Measurements from ENCODE around the gene AMFR.

Gene AMFR

DNA sequence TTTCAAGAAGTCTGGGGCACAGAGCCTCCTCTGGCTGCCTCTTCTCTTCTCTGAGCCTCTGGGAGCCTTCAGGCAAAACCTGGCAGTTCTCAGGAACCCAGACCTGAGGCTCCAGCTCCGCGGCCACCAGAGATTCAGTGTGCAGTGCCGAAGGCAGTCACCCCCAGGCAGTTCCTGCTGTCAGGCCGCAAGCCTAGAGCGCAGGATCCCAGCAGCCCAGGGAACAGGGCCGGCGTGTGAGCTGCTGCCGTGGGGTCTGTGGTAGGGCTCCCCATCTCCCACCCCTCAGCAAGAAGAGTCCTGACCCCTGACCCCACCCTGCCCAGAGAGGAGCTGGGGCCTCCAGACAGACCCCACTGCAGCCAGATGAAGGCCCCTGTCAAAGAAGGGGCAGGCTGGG is 78.2 kb downstream of the AMFR start:
- DNase-seq (ENCODE audit: low read depth) = no peak

DNA sequence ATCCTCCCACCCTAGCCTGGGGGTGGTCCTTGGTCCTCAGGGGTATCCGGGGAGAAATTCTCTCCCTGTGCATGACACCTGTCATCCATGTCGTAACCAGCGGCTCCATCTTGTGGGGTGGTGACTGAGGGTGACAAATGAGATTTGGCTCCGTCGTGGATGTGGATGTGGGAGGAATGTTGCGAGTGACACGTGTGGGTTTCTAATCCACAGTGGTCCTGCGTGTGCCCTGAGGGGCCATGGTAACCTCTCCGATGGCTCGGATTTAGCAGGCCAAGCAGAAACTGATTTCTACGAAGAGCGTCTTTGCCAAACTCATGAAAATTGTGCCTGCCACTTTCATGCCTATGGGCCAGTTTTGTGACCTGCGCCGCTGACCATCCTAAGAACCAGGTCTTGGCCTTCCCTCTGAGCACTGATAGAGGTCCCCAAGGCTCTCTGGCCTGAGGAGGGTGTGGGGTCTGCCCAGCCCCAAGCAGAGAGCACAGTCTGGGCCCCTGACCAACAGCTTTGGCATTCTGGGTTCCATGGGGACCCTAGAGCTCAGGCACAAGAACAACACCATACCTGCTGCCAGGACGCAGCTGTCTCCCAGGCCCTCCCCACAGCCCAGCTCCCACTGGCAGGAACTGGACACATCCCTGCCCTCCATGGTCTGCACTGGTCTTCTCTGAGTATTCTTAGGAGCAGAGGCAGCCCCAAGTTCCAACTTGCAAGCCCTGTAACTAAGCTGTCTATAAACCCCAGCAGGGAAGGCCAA is 79.0 kb downstream of the AMFR start:
- DNase-seq (ENCODE audit: low read depth) = no peak

DNA sequence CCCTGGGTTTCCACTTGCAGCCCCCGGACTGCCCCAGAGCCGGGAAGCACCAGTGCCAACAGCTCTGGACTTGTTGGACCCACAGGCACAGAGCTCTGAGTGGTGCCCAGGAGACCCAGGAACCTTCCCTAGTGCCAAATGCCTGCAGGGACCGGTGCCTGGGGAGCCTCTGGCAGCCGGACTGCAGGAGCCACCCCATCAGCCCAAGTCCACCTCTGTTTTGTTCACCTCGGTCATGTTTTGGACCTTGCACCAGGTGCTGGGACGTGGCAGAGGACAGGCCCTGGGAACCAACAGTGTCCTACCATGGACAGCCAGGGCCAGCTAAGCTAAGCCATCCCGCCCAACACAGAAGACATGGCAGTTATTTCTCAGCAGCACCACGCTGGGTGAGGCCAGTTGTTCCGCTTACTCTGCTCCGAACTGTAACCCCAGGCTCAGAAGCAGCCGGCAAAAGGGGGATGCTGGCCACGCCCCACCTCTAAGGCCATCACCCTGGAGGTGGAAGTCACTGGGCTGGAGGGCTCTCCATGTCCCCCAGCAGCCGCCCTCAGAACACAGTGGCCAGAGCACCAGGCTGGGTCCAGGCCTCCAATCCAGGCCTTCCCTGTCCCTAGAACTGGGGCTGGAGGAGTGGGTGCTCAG is 79.8 kb downstream of the AMFR start:
- DNase-seq (ENCODE audit: low read depth) = no peak

DNA sequence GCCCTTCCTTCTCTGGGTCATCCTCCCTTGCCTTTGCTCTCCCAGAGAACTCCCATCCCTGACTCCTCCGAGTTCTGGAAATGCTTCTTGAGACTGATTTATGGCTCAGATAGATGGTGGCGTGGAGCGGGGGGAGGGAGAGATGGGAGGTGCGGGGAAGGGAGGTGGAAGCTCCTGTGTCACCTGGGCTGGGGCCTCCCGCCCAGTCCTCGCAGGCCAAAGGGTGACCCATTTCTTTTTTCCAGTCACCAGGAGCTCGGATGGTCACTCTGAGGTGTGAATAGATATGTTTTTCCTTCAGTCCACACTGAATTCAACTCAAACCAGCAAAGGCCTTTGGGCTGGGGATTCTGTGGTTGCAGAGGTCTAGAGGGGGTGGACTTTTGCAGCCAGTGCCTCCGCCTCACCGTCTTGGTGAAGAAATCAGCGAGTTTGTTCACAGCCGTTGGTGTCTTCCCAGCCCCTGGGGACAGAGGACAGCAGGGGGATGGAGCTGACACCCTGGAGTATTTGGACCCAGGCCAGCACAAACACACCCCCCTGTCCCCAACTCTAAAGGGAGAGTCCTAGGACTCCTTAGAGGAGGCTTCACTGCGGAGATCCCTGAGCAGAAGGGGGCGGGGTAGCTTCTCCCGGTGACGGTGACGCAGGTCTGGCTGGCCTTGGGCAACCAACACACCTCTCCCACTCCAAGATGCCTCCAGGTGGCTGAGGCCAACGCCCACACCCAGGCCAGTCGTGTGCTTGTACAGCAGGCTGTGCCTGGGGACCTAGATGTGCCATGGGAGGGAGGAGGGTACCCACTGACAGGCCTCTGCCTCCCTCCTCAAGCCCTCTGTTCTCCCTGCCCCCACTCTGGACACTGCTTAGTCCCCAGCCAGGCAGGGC is 80.6 kb downstream of the AMFR start:
- DNase-seq (ENCODE audit: low read depth) = no peak

DNA sequence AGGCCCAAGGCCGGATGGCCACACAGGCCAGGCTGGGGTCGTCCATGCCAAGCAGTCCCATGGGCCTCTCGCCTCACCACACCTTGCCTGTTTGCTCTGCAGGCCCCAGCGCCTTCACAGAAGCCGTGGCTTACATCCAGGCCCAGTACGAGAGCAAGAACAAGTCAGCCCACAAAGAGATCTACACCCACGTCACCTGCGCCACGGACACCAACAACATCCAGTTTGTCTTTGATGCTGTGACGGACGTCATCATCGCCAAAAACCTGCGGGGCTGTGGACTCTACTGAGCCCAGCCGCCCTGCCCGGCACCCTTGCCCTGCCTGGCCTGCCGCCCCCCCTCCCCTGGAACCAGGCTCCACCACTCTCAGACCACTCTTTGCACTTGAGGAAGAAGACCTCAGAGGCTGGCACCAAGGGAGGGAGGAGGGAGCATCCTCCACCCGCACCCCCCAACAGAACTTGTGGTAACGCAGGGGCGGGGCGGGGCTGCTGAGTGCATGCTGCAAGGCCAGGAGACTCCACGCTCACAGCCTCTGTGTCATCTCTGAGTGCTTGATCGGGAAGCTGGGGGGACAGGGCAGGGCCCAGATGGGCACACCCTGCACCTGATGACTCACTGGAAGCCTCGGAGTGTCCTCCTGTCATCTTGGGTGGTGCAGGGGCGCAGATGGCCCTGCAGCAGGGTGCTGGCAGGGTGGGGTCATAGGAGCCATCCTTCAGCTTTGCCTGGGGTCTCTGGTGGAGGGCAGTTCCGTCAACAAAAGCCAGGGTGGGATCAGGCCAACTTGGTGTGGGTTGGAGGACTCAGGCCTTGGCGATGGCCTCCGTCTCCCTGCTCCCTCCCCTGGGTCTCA is 81.5 kb downstream of the AMFR start:
- peak; percentile 19 for DNase-seq (ENCODE audit: low read depth)

DNA sequence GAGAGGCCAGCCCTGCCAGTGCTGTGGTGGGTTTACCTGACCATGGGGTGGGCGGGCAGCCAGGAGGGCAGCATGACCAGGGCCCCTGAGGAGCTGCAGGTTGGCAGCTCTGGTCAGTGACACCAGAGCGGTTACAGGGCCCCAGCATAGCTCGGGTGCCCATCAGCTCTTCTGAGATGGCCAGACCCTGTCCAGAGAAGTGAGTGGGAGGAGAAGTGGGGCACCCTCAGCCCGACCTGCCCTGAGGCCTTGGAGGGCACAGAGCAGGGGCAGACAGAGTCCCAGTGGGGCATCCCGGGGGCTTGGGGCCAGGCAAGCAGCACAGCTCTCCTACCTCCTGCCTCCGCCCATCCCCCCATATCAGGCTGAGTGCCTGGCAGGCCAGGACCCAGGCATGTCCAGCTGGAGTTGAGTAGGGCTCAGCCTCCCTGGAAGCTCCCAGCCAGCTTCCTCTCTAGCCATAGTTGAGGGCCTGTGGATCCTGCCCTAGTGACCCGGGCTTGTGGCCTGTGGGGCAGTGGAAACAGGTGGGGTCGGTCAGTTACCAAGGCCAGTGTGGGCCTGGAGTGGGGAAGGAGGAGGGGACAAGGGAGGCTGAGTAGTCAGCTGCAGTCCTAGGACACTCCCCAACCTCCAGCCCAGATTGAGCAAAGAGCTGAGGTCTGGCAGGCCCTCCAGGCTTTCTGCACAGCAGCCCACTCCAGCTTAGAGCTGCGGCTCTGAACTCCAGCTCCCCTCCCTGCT is 83.5 kb downstream of the AMFR start:
- DNase-seq (ENCODE audit: low read depth) = no peak

DNA sequence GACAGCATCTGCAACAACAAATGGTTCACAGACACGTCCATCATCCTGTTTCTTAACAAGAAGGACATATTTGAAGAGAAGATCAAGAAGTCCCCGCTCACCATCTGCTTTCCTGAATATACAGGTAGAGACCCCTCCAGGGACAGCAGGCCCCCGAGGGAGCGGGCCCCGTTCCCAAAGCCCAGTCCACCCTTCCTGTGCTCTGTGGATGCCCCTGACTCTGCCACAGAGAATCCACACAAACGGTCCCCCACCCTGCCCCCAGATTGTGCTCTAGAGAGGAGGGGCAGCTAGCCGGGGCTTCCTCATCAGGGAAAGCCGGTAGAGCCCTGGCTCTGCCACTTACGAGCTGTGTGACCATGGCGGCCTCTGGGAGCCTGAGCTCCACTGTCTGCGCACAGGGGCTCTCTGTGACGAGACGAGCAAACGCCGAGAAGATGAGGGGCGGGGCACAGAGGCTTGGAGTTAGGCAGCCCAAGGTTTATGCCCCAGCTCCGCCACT is 84.4 kb downstream of the AMFR start:
- no peak for DNase-seq (ENCODE audit: low read depth)

DNA sequence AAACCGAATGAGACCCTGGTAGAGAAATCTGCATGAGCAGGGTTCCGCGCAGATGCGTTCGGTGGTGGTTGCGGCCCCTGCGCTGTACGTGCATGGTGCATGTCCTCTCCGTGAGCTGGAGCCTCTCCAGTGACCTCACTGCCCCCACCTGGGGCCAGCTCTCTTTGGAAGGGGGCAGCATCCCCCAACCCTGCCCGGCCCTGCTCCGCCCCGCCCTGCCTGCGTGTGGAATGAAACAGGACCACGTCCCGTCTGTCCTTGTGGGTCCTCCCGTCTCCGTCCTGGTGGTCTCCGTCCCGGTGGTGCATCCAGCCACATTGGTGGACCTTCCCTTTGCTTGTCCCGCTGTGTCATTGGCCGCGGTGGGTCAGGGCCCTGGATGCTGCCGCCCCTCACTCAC is 84.9 kb downstream of the AMFR start:
- DNase-seq (ENCODE audit: low read depth) = no peak

DNA sequence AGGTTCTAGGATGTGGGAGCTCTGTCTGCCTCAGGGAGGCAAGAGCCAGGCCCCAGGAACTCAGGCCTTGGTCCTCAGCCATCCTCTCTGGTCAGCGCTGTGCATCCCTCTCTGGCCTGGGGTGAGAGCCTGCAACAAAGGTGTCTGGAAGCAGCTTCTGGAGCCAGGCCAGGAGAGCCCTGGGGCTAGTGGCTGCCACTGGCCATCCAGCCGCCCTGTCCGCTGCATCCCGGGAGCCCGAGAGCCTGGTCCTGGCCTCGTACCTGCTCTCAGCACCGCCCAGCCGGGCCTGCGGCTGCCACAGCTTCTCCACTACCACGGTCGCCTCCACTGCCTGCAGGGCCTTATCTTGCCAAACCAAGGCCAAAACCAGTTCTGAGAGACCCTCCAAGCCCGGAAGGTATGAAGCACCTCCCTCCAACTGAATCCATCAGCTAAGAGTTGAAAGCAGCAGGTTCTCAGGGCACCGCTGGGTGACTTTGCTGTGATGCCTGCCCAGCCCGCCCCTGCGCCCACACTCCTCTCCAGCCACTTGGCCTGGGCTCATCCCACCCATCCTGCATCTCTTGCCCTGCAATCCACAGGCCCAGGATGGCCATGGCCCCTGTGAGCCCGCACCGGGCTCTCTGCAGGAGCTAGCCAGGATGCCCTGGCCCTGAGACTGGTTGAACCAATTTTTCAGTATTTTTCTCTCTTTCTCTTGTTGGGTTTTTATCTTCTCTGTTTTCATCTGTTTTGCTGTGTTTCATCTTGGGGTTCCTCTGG is 85.7 kb downstream of the AMFR start:
- DNase-seq (ENCODE audit: low read depth) = no peak

DNA sequence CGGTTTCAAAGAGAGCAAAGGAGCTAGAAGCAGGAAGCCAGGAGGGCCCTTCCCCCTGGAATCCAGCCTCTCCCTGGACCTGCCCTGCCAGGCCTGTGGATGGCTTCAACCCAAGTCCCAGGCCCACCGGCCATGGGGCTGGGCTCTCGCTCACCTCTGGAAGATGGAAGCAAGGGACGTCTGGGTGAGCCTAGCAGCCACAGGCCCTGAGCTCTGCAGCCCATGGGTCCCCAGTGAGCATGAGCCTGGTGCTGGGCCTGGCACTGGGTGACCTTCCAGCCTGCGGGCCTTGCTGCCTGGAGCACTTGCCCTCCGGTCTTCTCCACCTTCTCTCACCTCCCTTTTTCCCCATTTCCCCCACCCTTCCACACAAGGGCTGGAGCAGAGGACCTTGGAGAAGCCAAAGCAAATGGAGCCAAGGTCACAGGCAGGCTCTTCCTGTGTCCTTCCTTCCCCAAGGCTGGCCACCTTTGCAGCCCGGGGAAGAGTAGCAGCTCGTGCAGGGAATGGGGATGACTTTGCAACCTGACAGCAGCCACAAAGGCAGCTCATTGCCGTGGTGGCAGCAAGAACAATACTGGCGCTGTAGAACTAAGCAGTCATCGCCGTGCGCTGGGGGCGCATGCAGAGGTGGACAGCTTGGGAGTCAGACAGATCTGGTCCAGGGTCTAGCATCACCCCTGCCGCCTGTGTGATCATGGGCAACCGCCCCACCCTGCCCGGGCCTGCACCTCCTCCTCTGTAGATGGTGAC is 86.6 kb downstream of the AMFR start:
- no peak for DNase-seq (ENCODE audit: low read depth)

DNA sequence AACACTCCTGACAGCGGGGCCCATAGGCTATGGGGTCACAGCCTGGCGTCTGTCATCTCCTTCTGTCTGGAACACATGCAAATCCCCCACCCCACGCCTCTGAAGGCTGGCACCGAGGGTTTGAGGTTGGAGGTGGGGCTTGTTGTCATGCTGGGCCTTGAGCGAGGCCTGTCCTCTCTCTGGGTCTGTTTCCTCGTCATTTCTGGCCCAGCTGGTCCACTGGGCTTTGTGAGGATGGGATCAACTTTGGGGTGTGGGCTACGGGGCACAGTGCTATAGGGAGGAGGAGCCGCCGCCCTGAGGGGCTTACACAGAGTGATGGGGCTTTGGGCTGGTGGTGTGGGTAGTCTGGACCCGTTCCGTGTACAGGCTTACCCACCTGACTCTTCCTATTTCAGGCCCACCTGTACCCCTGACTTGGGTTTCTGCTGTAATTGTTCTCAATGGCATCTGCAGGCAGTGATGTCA is 87.5 kb downstream of the AMFR start:
- no peak for DNase-seq (ENCODE audit: low read depth)

DNA sequence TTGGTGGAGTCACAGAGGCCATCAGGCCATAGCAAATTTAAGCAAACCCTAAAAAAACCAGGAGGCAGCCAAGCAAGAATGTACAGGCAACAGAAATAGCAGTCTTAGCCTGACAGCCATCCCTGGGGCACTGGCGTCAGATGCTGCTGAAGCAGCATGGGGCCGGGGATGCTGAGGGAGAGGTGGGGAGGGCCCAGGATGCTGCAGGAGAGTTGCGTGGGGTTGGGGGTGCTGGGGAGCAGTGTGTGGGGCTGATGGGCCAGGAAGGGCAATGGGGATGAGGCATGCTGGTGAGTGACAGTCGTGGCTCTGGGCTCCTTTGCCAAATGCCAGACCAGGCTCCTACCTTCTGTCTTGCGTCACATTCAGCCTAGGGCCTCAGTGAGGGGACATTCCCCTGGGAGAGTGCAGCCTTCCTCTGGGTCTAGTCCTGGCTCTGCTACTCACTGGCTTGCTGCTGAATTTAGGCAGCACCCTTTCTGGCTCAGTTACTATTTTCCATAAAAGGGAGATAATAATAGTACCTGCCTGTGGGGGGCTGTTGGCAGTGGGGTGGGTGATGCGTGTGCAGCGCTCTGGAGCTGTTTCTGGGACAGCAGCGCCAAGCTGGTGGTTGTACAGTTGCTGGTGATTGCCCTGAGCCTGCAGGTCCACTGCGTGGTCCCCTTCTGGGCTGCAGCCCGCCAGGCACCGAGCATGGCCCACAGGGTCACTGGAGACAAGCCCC is 88.1 kb downstream of the AMFR start:
- no peak for DNase-seq (ENCODE audit: low read depth)

DNA sequence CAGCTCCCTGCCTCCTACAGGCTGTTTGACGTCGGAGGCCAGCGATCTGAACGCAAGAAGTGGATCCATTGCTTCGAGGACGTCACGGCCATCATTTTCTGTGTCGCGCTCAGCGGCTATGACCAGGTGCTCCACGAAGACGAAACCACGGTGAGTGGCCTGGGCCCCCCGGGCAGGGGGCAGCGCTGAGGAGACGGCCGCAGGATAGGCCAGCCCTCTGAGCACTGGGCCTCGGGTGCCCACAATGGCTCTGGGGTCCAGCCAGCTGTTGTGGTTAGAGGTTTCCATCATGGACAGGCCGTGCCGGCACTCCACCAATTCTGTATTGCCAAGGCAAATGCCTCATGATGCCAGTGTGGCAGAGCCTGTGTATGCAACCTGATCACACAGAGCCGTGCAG is 88.6 kb downstream of the AMFR start:
- DNase-seq (ENCODE audit: low read depth) = no peak

DNA sequence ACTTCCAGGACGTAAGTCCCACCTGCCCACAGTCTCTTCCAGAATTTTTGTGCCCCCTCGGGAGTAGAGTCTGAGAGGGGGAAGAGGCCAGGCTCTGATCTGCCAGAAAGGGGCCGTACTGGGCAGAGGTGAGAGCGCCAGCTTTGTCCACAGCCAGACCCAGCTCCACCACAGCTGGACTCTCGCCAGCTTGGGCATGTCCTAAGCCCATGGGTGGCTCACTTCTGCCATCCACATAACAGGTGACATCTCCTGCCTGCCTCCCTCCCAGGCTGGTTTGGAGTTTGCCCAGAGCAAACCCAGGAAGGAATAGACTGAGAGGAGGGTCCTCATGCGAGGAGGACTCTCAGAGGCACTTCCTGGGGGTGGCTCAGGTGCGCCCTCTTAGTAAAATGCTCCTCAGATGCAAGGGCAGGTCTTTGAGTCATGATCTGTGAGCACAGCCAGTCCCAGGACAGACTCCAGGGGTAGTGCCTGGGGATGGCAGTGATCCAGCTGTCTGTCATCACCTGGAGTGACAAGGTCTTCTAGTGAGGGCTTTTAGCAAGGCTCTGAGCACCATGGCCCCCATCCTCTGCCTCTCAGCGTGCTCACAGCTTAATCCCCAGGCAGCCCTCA is 89.2 kb downstream of the AMFR start:
- DNase-seq (ENCODE audit: low read depth) = no peak

DNA sequence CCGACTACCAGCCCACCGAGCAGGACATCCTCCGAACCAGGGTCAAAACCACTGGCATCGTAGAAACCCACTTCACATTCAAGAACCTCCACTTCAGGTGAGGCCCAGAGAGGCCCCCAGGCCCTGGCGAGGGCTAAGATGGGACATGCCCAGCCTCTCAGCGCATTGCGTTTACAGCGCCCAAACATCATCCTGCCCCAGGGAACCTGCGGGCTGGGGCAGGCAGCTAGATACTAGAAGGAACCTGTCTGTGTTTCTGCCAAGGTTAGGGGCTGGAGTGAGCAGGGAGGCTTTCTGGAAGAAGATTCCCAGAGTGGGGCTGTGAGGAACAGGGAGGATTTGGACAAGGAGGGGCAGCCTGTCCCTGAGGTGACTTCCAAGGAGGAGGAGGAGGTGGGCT is 90.6 kb downstream of the AMFR start:
- DNase-seq (ENCODE audit: low read depth) = no peak

DNA sequence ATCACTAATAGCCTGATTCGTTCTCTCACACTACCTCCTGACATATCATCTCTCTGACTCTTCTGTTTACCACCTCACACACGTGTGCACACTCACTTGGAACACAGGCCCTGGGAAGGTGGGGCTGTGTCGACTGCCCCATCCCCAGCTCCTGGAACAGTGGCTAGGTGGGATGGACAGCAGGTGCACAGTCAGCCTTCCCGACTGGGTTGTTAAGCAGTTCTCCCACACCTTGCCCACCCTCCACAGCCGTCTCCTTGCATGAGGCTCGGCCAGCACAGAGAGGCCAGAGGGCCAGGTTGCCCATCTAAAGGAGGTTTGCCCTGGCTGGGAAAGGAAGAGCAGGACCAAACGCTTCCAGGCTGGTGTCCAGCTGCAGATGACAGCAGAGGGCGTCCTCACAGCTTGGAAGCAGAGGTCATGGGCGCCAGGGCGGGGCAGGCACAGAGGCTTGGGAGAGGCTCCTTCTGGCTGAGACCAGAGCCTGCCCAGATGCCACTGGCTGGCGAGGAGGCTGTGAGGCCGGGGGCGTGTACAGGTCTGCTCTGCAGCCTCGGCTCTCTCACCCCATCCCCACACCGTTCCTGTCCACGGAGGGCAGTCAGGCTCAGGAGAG is 92.8 kb downstream of the AMFR start:
- peak; percentile 56 for DNase-seq (ENCODE audit: low read depth)

DNA sequence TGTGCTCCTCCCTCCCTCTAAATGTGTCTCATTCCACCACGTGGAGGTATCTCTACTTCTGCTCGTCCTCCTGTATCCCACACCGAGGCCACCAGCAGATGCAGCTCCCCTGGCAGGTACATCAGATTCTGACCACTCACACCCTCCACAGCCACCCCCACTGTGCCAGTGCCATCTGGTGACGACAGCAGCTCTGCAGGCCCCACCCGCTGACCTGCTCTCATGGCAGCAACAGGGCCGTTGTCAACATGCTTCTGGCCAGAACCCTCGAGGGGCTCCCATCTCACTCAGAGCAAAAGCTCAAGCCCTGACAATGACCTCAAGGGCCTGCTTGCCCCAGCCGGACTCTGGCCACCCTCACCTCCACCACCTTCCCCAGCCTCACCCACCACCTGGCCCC is 93.4 kb downstream of the AMFR start:
- no peak for DNase-seq (ENCODE audit: low read depth)

DNA sequence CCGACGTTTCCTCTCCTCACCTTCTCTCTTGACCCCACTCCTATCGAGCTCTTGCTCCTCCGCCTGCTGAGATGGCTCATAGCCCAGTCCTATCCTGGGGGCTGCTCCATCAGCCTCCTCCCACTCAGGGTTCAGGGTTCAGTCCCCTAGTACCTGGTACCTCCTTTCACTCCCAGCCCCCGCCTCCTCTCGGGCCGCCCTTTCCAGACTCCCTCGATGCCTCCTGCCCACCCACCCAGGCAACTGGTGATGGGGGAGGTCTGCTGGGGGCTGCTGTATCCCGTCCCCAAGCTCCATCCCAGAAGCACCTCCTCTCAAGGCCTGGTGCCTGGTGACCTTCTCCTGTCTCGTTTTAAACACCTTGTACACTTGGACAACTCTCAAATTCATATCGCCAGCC is 93.9 kb downstream of the AMFR start:
- no peak for DNase-seq (ENCODE audit: low read depth)

All from HS-27A (cell line).